HEK293 (cell line): ENCODE measurements around the gene BAIAP3.

Source experiments
- CTCF ChIA-PET: fragments of 350-600 bp; formaldehyde crosslinking; extraction: SDS; loops from one replicate; lab custom pipeline; 2021; ENCODE audit warnings: antibody characterized with exemption; lab: Yijun Ruan, JAX
- POLR2A ChIA-PET: fragments of 300-600 bp; formaldehyde crosslinking; extraction: SDS; loops from one replicate; lab custom pipeline; 2020; ENCODE audit warnings: antibody characterized with exemption, inconsistent platforms; lab: Yijun Ruan, JAX
- H3K27ac ChIP-seq: fragments of 200-500 bp; sonication (Bioruptor generic); 2 replicates; pipeline ENCODE4 v1.5.1; 2014; ENCODE audit warnings: low read depth, low read length, control low read depth, inconsistent platforms; ENCODE audit errors: extremely low read depth
- H3K36me3 ChIP-seq, 2 experiments: fragments of 200-500 bp in 1 of 2; sonication (Bioruptor generic) in 1 of 2; 1 replicate in 1 of 2; 2 replicates in 1 of 2; pipeline ENCODE4 v1.5.1; 2014 to 2017; ENCODE audit warnings: inconsistent platforms in 2 of 2, low read length in 2 of 2; ENCODE audit not compliant: control insufficient read depth in 2 of 2, insufficient read depth in 1 of 2
- H3K4me1 ChIP-seq: fragments of 200-500 bp; sonication (Bioruptor generic); 2 replicates; pipeline ENCODE4 v1.5.1; 2014; ENCODE audit warnings: mild to moderate bottlenecking, low read length, inconsistent platforms; ENCODE audit not compliant: control insufficient read depth, insufficient read depth
- H3K4me3 ChIP-seq: 2 replicates; pipeline ENCODE4 v1.5.1; 2011; ENCODE audit warnings: low read depth, mild to moderate bottlenecking, control low read depth, low read length, moderate library complexity
- H3K9me3 ChIP-seq: fragments of 200-500 bp; sonication (Bioruptor generic); 2 replicates; pipeline ENCODE4 v1.5.1; 2014; ENCODE audit warnings: low read depth, low read length, inconsistent platforms; ENCODE audit not compliant: control insufficient read depth, insufficient read depth
- BCL11B ChIP-seq: fragments of 450-650 bp; formaldehyde crosslinking; IDR thresholded peaks from 2 replicates; pipeline ENCODE4 v1.5.1; 2016; ENCODE audit warnings: low read depth, missing biosample characterization, missing genetic modification characterization
- KLF1 ChIP-seq: fragments of 450-650 bp; formaldehyde crosslinking; IDR thresholded peaks from 2 replicates; pipeline ENCODE4 v1.5.1; 2016; ENCODE audit warnings: missing biosample characterization, missing genetic modification characterization
- KLF9 ChIP-seq: fragments of 450-650 bp; formaldehyde crosslinking; IDR thresholded peaks from 2 replicates; pipeline ENCODE4 v1.5.1; 2016; ENCODE audit warnings: missing biosample characterization, missing genetic modification characterization, low read depth
- SP2 ChIP-seq: fragments of 450-650 bp; formaldehyde crosslinking; IDR thresholded peaks from 2 replicates; pipeline ENCODE4 v1.5.1; 2016; ENCODE audit warnings: missing biosample characterization, missing genetic modification characterization
- SP7 ChIP-seq: fragments of 450-650 bp; formaldehyde crosslinking; IDR thresholded peaks from 2 replicates; pipeline ENCODE4 v1.5.1; 2016; ENCODE audit warnings: missing biosample characterization, missing genetic modification characterization
- ZBTB21 ChIP-seq: fragments of 450-650 bp; formaldehyde crosslinking; IDR thresholded peaks from 2 replicates; pipeline ENCODE4 v1.5.1; 2017; ENCODE audit warnings: missing biosample characterization, missing genetic modification characterization
- ZBTB26 ChIP-seq: fragments of 450-650 bp; formaldehyde crosslinking; optimal IDR thresholded peaks from 2 replicates; pipeline ENCODE3; 2016; ENCODE audit warnings: missing biosample characterization, mild to moderate bottlenecking, missing genetic modification characterization
- ZFP41 ChIP-seq: fragments of 450-650 bp; formaldehyde crosslinking; IDR thresholded peaks from 2 replicates; pipeline ENCODE4 v1.5.1; 2016; ENCODE audit warnings: missing biosample characterization, missing genetic modification characterization, borderline replicate concordance
- ZNF10 ChIP-seq: fragments of 450-650 bp; formaldehyde crosslinking; IDR thresholded peaks from 2 replicates; pipeline ENCODE4 v1.5.1; 2017; ENCODE audit warnings: missing biosample characterization, missing genetic modification characterization
- ZNF146 ChIP-seq: fragments of 450-650 bp; formaldehyde crosslinking; IDR thresholded peaks from 2 replicates; pipeline ENCODE4 v1.5.1; 2016; ENCODE audit warnings: missing biosample characterization, missing genetic modification characterization
- ZNF184 ChIP-seq: fragments of 450-650 bp; IDR thresholded peaks from 2 replicates; pipeline ENCODE4 v1.5.1; 2018; ENCODE audit warnings: missing biosample characterization, mild to moderate bottlenecking, missing genetic modification characterization
- ZNF324 ChIP-seq: fragments of 450-650 bp; formaldehyde crosslinking; IDR thresholded peaks from 2 replicates; pipeline ENCODE4 v1.5.1; 2016; ENCODE audit warnings: missing biosample characterization, missing genetic modification characterization
- ZNF423 ChIP-seq: fragments of 450-650 bp; formaldehyde crosslinking; IDR thresholded peaks from 2 replicates; pipeline ENCODE4 v1.5.1; 2016; ENCODE audit warnings: missing biosample characterization, missing genetic modification characterization
- ZNF529 ChIP-seq: fragments of 450-650 bp; formaldehyde crosslinking; IDR thresholded peaks from 2 replicates; pipeline ENCODE4 v1.5.1; 2017; ENCODE audit warnings: missing genetic modification characterization, missing biosample characterization; ENCODE audit not compliant: insufficient replicate concordance
- ZNF585B ChIP-seq: fragments of 450-650 bp; formaldehyde crosslinking; IDR thresholded peaks from 2 replicates; pipeline ENCODE4 v1.5.1; 2016; ENCODE audit warnings: missing biosample characterization, missing genetic modification characterization
- ZNF747 ChIP-seq: fragments of 450-650 bp; formaldehyde crosslinking; IDR thresholded peaks from 2 replicates; pipeline ENCODE4 v1.5.1; 2016; ENCODE audit warnings: missing biosample characterization, missing genetic modification characterization
- ZNF785 ChIP-seq: fragments of 450-650 bp; formaldehyde crosslinking; IDR thresholded peaks from 2 replicates; pipeline ENCODE4 v1.5.1; 2016; ENCODE audit warnings: missing biosample characterization, missing genetic modification characterization
- ZNF792 ChIP-seq: fragments of 450-650 bp; formaldehyde crosslinking; IDR thresholded peaks from 2 replicates; pipeline ENCODE4 v1.5.1; 2016; ENCODE audit warnings: missing biosample characterization, missing genetic modification characterization
- ZSCAN16 ChIP-seq: fragments of 450-650 bp; formaldehyde crosslinking; IDR thresholded peaks from 2 replicates; pipeline ENCODE4 v1.5.1; 2016; ENCODE audit warnings: missing biosample characterization, missing genetic modification characterization
- ZSCAN23 ChIP-seq: fragments of 450-650 bp; formaldehyde crosslinking; IDR thresholded peaks from 2 replicates; pipeline ENCODE4 v1.5.1; 2016; ENCODE audit warnings: missing biosample characterization, missing genetic modification characterization
- TF ChIP-seq, protein P1 (sequence below): fragments of 450-650 bp; formaldehyde crosslinking; IDR thresholded peaks from 2 replicates; pipeline ENCODE4 v1.5.1; 2016; ENCODE audit warnings: missing biosample characterization, missing genetic modification characterization, borderline replicate concordance

BAIAP3 gene

GRCh38 chr16:1311738-1312466 is 21.5 kb upstream of the BAIAP3 start:
- H3K36me3 ChIP-seq = peaks cover 6 to 60% of the 10 kb centered on the region in 2 experiments; a peak in 2 of 3 replicates
- ChIA-PET CTCF (interaction anchor here (2.7 kb wide), 1 partner anchor 11 kb away, joined by 12 read pairs; no protein-coding TSS in a partner anchor), POLR2A (interaction anchor here (2.4 kb wide), 1 partner anchor 14 kb away, joined by 7 read pairs; no protein-coding TSS in a partner anchor)
- no peaks in the 10 kb centered on the region for H3K9me3 ChIP-seq
- TF ChIP-seq ZNF785 (tag by site-specific recombination) = no peak
- no peak for TF ChIP-seq ZSCAN16 (tag by site-specific recombination)
- peak; percentile 26 for TF ChIP-seq SP2 (tag by site-specific recombination)
- peak; percentile 94 for TF ChIP-seq ZNF10
- H3K27ac ChIP-seq = peak overlapping the region; percentile 41
- H3K4me3 ChIP-seq = peak overlapping the region; percentile 81
- H3K4me1 ChIP-seq = peaks cover 8% of the 10 kb centered on the region

- ChIA-PET CTCF (interaction anchor here (2.7 kb wide), 1 partner anchor 12 kb away, joined by 12 read pairs; no protein-coding TSS in a partner anchor), POLR2A (interaction anchor here (2.4 kb wide), 1 partner anchor 14 kb away, joined by 7 read pairs; no protein-coding TSS in a partner anchor)
- no peak overlapping the region for H3K4me3 ChIP-seq
- peak overlapping the region; percentile 41; the same call in 1 of the 2 replicates for H3K27ac ChIP-seq
- H3K36me3 ChIP-seq = peaks cover 9 to 65% of the 10 kb centered on the region in 2 experiments; a peak in 2 of 3 replicates
- H3K9me3 ChIP-seq = no peaks in the 10 kb centered on the region
- peaks cover 8% of the 10 kb centered on the region for H3K4me1 ChIP-seq
- TF ChIP-seq ZSCAN16 (tag by site-specific recombination) = no peak
Measured at GRCh38 chr16:1312467-1312816, 21.0 kb upstream of the BAIAP3 start.

DNA sequence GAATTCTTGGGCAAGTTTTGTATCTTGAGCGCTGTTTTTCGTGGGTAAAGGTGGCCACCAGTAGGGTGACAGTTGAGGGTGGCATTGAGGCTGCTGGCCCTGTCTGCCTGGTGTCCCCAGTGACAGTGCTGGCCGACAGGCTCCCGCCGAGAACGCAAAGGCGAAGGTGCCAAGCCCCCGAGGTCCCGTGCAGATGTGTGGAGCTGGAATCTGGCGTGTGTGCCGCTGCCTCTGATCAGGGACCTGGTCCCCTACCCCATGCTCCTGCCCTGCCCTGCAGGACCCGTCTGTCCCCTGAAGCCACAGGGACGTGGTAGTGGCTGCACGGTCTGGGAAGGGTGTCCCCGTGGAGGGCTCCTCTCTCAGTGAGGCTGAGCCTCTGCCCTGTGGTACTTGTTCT is 20.5 kb upstream of the BAIAP3 start:
- Histone ChIP-seq H3K4me1 (peaks cover 8% of the 10 kb centered on the region), H3K27ac (0 out of 2 replicates have a peak overlapping the region, but pooled peaks have one; percentile 41), H3K4me3 (no peak overlapping the region), H3K9me3 (no peaks in the 10 kb centered on the region), H3K36me3 (peaks cover 9 to 70% of the 10 kb centered on the region in 2 experiments; a peak in 2 of 3 replicates)
- ChIA-PET POLR2A (interaction anchor here (2.4 kb wide), 1 partner anchor 13 kb away, joined by 7 read pairs; no protein-coding TSS in a partner anchor), CTCF (interaction anchor here (2.7 kb wide), 1 partner anchor 12 kb away, joined by 12 read pairs; no protein-coding TSS in a partner anchor)
- TF ChIP-seq ZNF585B (tag by site-specific recombination) (no peak), ZNF184 (tag by site-specific recombination) (no peak), KLF1 (tag by site-specific recombination) (no peak), ZNF324 (no peak), BCL11B (tag by site-specific recombination) (no peak), SP7 (tag by site-specific recombination) (no peak)
- TF ChIP-seq, protein P1, sequence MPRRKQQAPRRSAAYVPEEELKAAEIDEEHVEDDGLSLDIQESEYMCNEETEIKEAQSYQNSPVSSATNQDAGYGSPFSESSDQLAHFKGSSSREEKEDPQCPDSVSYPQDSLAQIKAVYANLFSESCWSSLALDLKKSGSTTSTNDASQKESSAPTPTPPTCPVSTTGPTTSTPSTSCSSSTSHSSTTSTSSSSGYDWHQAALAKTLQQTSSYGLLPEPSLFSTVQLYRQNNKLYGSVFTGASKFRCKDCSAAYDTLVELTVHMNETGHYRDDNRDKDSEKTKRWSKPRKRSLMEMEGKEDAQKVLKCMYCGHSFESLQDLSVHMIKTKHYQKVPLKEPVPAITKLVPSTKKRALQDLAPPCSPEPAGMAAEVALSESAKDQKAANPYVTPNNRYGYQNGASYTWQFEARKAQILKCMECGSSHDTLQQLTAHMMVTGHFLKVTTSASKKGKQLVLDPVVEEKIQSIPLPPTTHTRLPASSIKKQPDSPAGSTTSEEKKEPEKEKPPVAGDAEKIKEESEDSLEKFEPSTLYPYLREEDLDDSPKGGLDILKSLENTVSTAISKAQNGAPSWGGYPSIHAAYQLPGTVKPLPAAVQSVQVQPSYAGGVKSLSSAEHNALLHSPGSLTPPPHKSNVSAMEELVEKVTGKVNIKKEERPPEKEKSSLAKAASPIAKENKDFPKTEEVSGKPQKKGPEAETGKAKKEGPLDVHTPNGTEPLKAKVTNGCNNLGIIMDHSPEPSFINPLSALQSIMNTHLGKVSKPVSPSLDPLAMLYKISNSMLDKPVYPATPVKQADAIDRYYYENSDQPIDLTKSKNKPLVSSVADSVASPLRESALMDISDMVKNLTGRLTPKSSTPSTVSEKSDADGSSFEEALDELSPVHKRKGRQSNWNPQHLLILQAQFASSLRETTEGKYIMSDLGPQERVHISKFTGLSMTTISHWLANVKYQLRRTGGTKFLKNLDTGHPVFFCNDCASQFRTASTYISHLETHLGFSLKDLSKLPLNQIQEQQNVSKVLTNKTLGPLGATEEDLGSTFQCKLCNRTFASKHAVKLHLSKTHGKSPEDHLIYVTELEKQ = no peak

DNA sequence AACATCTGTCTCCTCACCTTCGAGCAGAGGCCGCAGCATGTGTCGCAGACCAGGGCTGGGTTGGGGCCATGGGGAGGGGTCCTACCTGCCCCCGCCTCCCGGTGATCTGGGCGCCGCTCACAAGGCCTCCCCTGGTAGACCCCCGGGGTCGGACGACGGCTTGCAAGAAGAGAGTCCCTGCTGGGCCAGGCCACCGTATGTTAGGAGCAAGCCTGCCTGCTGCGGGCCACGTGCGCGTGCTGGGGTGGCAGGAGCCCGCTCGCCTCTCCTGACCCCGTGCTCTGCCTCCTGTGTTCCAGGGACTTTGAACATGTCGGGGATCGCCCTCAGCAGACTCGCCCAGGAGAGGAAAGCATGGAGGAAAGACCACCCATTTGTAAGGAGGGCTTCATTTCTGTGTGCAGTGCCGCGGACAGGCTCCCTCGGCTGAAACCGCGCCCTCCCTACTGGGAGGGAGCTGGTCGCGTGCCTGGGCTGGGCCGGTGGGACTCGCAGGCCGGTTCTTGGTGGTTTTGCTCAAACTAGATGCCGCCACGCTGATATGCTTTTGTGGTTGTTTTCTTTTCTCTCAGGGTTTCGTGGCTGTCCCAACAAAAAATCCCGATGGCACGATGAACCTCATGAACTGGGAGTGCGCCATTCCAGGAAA is 19.6 kb upstream of the BAIAP3 start:
- no peak overlapping the region for H3K4me3 ChIP-seq
- CTCF ChIA-PET = no interaction called here
- no peaks in the 10 kb centered on the region for H3K9me3 ChIP-seq
- TF ChIP-seq ZBTB21 (tag by site-specific recombination) = no peak
- TF ChIP-seq ZBTB26 (tag by site-specific recombination) = no peak
- TF ChIP-seq ZFP41 (tag by site-specific recombination) = no peak
- TF ChIP-seq SP2 (tag by site-specific recombination) = no peak
- no peak for TF ChIP-seq ZNF747 (tag by site-specific recombination)
- no peak for TF ChIP-seq BCL11B (tag by site-specific recombination)
- no peak for TF ChIP-seq ZNF146 (tag by site-specific recombination)
- no peak for TF ChIP-seq ZNF423 (tag by site-specific recombination)
- no peak for TF ChIP-seq ZNF529 (tag by site-specific recombination)
- no peak for TF ChIP-seq KLF9 (tag by site-specific recombination)
- TF ChIP-seq ZSCAN23 (tag by site-specific recombination) = no peak
- TF ChIP-seq ZNF792 (tag by site-specific recombination) = no peak
- peaks cover 8% of the 10 kb centered on the region for H3K4me1 ChIP-seq
- no peak overlapping the region for H3K27ac ChIP-seq
- peaks cover 14 to 79% of the 10 kb centered on the region in 2 experiments; a peak in 2 of 3 replicates for H3K36me3 ChIP-seq
- POLR2A ChIA-PET = interaction anchor here (2.4 kb wide), 1 partner anchor 12 kb away, joined by 7 read pairs; no protein-coding TSS in a partner anchor
